HFFc6 (cell line): ENCODE results near the gene DENND1A. TPM values are rescaled to one million over a fixed set of nuclear protein-coding genes. Genes with fewer than 3 reads are reported as not detected.

Experiments used
- DNase-seq: peaks from one replicate; pipeline ENCODE4 v3.0.0-alpha.2; 2018
- H3K27ac Mint-ChIP-seq: 2 replicates; pipeline ENCODE4 v1.8.0; 2020; ENCODE audit warnings: mild to moderate bottlenecking, mixed read lengths
- H3K27me3 Mint-ChIP-seq: 2 replicates; pipeline ENCODE4 v1.8.0; 2021; ENCODE audit warnings: mild to moderate bottlenecking, moderate library complexity, mixed read lengths; ENCODE audit not compliant: insufficient read depth
- H3K36me3 Mint-ChIP-seq: 2 replicates; pipeline ENCODE4 v1.8.0; 2021; ENCODE audit warnings: low read depth, mixed read lengths
- H3K4me1 Mint-ChIP-seq: 2 replicates; pipeline ENCODE4 v1.8.0; 2020; ENCODE audit warnings: low read depth, mixed read lengths
- H3K4me3 Mint-ChIP-seq: 2 replicates; pipeline ENCODE4 v1.8.0; 2020; ENCODE audit warnings: mild to moderate bottlenecking, moderate library complexity, mixed read lengths
- H3K9me3 Mint-ChIP-seq: 2 replicates; pipeline ENCODE4 v1.8.0; 2020; ENCODE audit warnings: mild to moderate bottlenecking, mixed read lengths
- CTCF ChIP-seq: fragments of 200-600 bp; sonication (generic); IDR thresholded peaks from 2 replicates; pipeline ENCODE4 v1.5.0; 2021; ENCODE audit warnings: antibody characterized with exemption, mild to moderate bottlenecking
- total RNA-seq, 6 experiments: library from RNA; stranded (reverse); fragmentation: NEBNext Ultra II Directional; extraction: Animal tissue kit (Norgen Biotek cat#: 25700); gene quantifications; 2 replicates in 1 of 6; 3 replicates in 5 of 6; pipeline ENCODE4 v1.2.3, GENCODE V29; 2021

Gene DENND1A
- total RNA-seq, 6 experiments from 2014 or later = 25.4 to 38.3 (median 30.3) TPM

- TF ChIP-seq CTCF = no peak
- Mint-ChIP-seq H3K4me3 (no peak overlapping the region), H3K9me3 (no peaks in the 10 kb centered on the region), H3K36me3 (no peaks in the 10 kb centered on the region), H3K4me1 (no peaks in the 10 kb centered on the region), H3K27me3 (no peaks in the 10 kb centered on the region), H3K27ac (no peak overlapping the region)
- no peak for DNase-seq
Measured at GRCh38 chr9:123406691-123407216, 523.2 kb downstream of the DENND1A start.

GRCh38 chr9:123406016-123406415 lies 523.9 kb downstream of the DENND1A start:
- no peak overlapping the region for H3K27ac Mint-ChIP-seq
- TF ChIP-seq CTCF = no peak
- H3K36me3 Mint-ChIP-seq = no peaks in the 10 kb centered on the region
- DNase-seq = no peak
- H3K27me3 Mint-ChIP-seq = no peaks in the 10 kb centered on the region
- no peaks in the 10 kb centered on the region for H3K9me3 Mint-ChIP-seq
- H3K4me3 Mint-ChIP-seq = no peak overlapping the region
- no peaks in the 10 kb centered on the region for H3K4me1 Mint-ChIP-seq

- DNase-seq = no peak
- H3K27ac Mint-ChIP-seq = no peak overlapping the region
- H3K36me3 Mint-ChIP-seq = no peaks in the 10 kb centered on the region
- no peaks in the 10 kb centered on the region for H3K4me1 Mint-ChIP-seq
- H3K27me3 Mint-ChIP-seq = no peaks in the 10 kb centered on the region
- no peaks in the 10 kb centered on the region for H3K9me3 Mint-ChIP-seq
- no peak overlapping the region for H3K4me3 Mint-ChIP-seq
- TF ChIP-seq CTCF = no peak
Measured at GRCh38 chr9:123402981-123403509, 526.9 kb downstream of the DENND1A start.

- no peaks in the 10 kb centered on the region for H3K27me3 Mint-ChIP-seq
- DNase-seq = peak; percentile 35
Measured at GRCh38 chr9:123401879-123402513, 527.9 kb downstream of the DENND1A start.

GRCh38 chr9:123400926-123401503 lies 528.9 kb downstream of the DENND1A start:
- DNase-seq = no peak
- H3K4me1 Mint-ChIP-seq = no peaks in the 10 kb centered on the region
- no peak for TF ChIP-seq CTCF
- no peak overlapping the region for H3K4me3 Mint-ChIP-seq
- no peak overlapping the region for H3K27ac Mint-ChIP-seq
- H3K9me3 Mint-ChIP-seq = no peaks in the 10 kb centered on the region
- no peaks in the 10 kb centered on the region for H3K36me3 Mint-ChIP-seq
- H3K27me3 Mint-ChIP-seq = no peaks in the 10 kb centered on the region

More at GRCh38 chr9:123401879-123402513, 527.9 kb downstream of the DENND1A start:
- H3K36me3 Mint-ChIP-seq = no peaks in the 10 kb centered on the region
- TF ChIP-seq CTCF = peak; percentile 83
- no peak overlapping the region; the same call in 1 of the 2 replicates for H3K27ac Mint-ChIP-seq
- H3K9me3 Mint-ChIP-seq = no peaks in the 10 kb centered on the region
- no peak overlapping the region for H3K4me3 Mint-ChIP-seq
- H3K4me1 Mint-ChIP-seq = no peaks in the 10 kb centered on the region
